Activated naive CD4-positive, alpha-beta T cell treated with anti-CD3 and anti-CD28 coated beads, Interleukin-2, amount 10 ng/mL, durations not matched to agents 7 days and 5 days (primary cell): ENCODE data around the gene GBF1.
"Not testable (repeated sequence)": the region's sequence is repeated elsewhere in the genome, so short reads cannot be mapped to it uniquely, and the experiment has no call there.

ENCODE experiments used
- CTCF ChIA-PET: fragments of 350-600 bp; sonication (Branson Sonifier 250); formaldehyde crosslinking; loops from one replicate; lab custom pipeline; 2021; ENCODE audit warnings: antibody characterized with exemption; lab: Charles Lee
- DNase-seq: peaks from one replicate; pipeline ENCODE4 v3.0.0-alpha.2; 2020
- H3K27ac Mint-ChIP-seq: one replicate; pipeline ENCODE4 v1.8.0; 2021; ENCODE audit warnings: mild to moderate bottlenecking, moderate library complexity, mixed read lengths
- H3K27me3 Mint-ChIP-seq: one replicate; pipeline ENCODE4 v1.8.0; 2021; ENCODE audit warnings: mild to moderate bottlenecking, mixed read lengths
- H3K36me3 Mint-ChIP-seq: one replicate; pipeline ENCODE4 v1.8.0; 2021; ENCODE audit warnings: mixed read lengths
- H3K4me1 Mint-ChIP-seq: one replicate; pipeline ENCODE4 v1.8.0; 2021; ENCODE audit warnings: mixed read lengths
- H3K4me3 Mint-ChIP-seq: one replicate; pipeline ENCODE4 v1.8.0; 2021; ENCODE audit warnings: mild to moderate bottlenecking, moderate library complexity, mixed read lengths
- H3K9me3 Mint-ChIP-seq: one replicate; pipeline ENCODE4 v1.8.0; 2021; ENCODE audit warnings: mixed read lengths

The GBF1 gene

GRCh38 chr10:102245082-102245931, at the start of gene GBF1:
Gene GBF1, plus strand, starts transcription at chr10:102245532. Its CDS starts 13,407 bp downstream, at chr10:102258939.
- peak; percentile 94 for DNase-seq
- Mint-ChIP-seq H3K36me3 (peaks cover 29% of the 10 kb centered on the region), H3K27ac (peak within 1 kb of the TSS; percentile 92), H3K4me1 (peaks cover 55% of the 10 kb centered on the region), H3K4me3 (peak within 1 kb of the TSS; percentile 99), H3K9me3 (no peaks in the 10 kb centered on the region), H3K27me3 (peaks cover 28% of the 10 kb centered on the region)
- CTCF ChIA-PET: interaction anchor here (0.8 to 4.4 kb wide), 8 partner anchors 8 to 149 kb away, joined by 3 to 24 read pairs (median 4); partner anchors contain the start of gene NOLC1

GRCh38 chr10:102196893-102197292, 48.4 kb upstream of the GBF1 start:
- CTCF ChIA-PET: no interaction called here

GRCh38 chr10:102198027-102198426, 47.3 kb upstream of the GBF1 start:
- H3K27me3 Mint-ChIP-seq: peaks cover 11% of the 10 kb centered on the region
- peaks cover 3% of the 10 kb centered on the region for H3K9me3 Mint-ChIP-seq
- peaks cover 6% of the 10 kb centered on the region for H3K4me1 Mint-ChIP-seq
- no peak overlapping the region for H3K4me3 Mint-ChIP-seq
- no peak for DNase-seq
- no peaks in the 10 kb centered on the region for H3K36me3 Mint-ChIP-seq
- no peak overlapping the region for H3K27ac Mint-ChIP-seq
- CTCF ChIA-PET: no interaction called here

More at GRCh38 chr10:102196893-102197292, 48.4 kb upstream of the GBF1 start:
- Mint-ChIP-seq H3K4me1 (no peaks in the 10 kb centered on the region), H3K36me3 (peaks cover 3% of the 10 kb centered on the region), H3K27ac (no peak overlapping the region), H3K9me3 (peaks cover 13% of the 10 kb centered on the region), H3K27me3 (peaks cover 11% of the 10 kb centered on the region), H3K4me3 (no peak overlapping the region)
- no peak for DNase-seq

- CTCF ChIA-PET: interaction anchor here (1.0 kb wide), 1 partner anchor 31 kb away, joined by 4 read pairs; no protein-coding TSS in a partner anchor
- H3K4me3 Mint-ChIP-seq: no peak overlapping the region
- H3K4me1 Mint-ChIP-seq: peaks cover 7% of the 10 kb centered on the region
- H3K36me3 Mint-ChIP-seq: no peaks in the 10 kb centered on the region
- peaks cover 9% of the 10 kb centered on the region for H3K9me3 Mint-ChIP-seq
- no peak overlapping the region for H3K27ac Mint-ChIP-seq
- H3K27me3 Mint-ChIP-seq: peaks cover 10% of the 10 kb centered on the region
- DNase-seq: no peak
These were observed 44.3 kb upstream of the GBF1 start for GRCh38 chr10:102200751-102201640.

- Mint-ChIP-seq H3K9me3 (peaks cover 9% of the 10 kb centered on the region), H3K36me3 (no peaks in the 10 kb centered on the region), H3K27ac (peak overlapping the region; percentile 0), H3K27me3 (peaks cover 6% of the 10 kb centered on the region), H3K4me3 (no peak overlapping the region), H3K4me1 (peaks cover 7% of the 10 kb centered on the region)
- CTCF ChIA-PET: no interaction called here
- no peak for DNase-seq
These were observed 42.9 kb upstream of the GBF1 start for GRCh38 chr10:102202386-102202785.

GRCh38 chr10:102208311-102209035, 36.9 kb upstream of the GBF1 start:
- CTCF ChIA-PET: interaction anchor here (0.8 to 1.0 kb wide), 2 partner anchors 21 to 155 kb away, joined by 3 to 4 read pairs; no protein-coding TSS in a partner anchor
- Mint-ChIP-seq H3K36me3 (no peaks in the 10 kb centered on the region), H3K4me1 (no peaks in the 10 kb centered on the region), H3K27ac (no peak overlapping the region), H3K4me3 (no peak overlapping the region), H3K27me3 (peaks cover 8% of the 10 kb centered on the region), H3K9me3 (peaks cover 9% of the 10 kb centered on the region)
- no peak for DNase-seq

- CTCF ChIA-PET: interaction anchor here (1.1 to 1.4 kb wide), 4 partner anchors 14 to 42 kb away, joined by 3 to 6 read pairs (median 6); partner anchors contain the start of gene ELOVL3
These were observed 33.6 kb upstream of the GBF1 start for GRCh38 chr10:102211615-102212299.

GRCh38 chr10:102213599-102213998, 31.7 kb upstream of the GBF1 start:
- H3K4me1 Mint-ChIP-seq, DNase-seq: not testable (repeated sequence)

More at GRCh38 chr10:102211615-102212299, 33.6 kb upstream of the GBF1 start:
- peaks cover 9% of the 10 kb centered on the region for H3K27me3 Mint-ChIP-seq
- H3K27ac Mint-ChIP-seq: no peak overlapping the region
- no peaks in the 10 kb centered on the region for H3K9me3 Mint-ChIP-seq
- H3K4me3 Mint-ChIP-seq: no peak overlapping the region
- H3K4me1 Mint-ChIP-seq: no peaks in the 10 kb centered on the region
- DNase-seq: no peak
- H3K36me3 Mint-ChIP-seq: no peaks in the 10 kb centered on the region

GRCh38 chr10:102219370-102219769, 26.0 kb upstream of the GBF1 start:
- H3K4me3 Mint-ChIP-seq: no peak overlapping the region
- H3K36me3 Mint-ChIP-seq: no peaks in the 10 kb centered on the region
- DNase-seq: no peak
- H3K9me3 Mint-ChIP-seq: no peaks in the 10 kb centered on the region
- no peak overlapping the region for H3K27ac Mint-ChIP-seq
- no peaks in the 10 kb centered on the region for H3K4me1 Mint-ChIP-seq
- CTCF ChIA-PET: interaction anchor here (3.5 to 4.2 kb wide), 2 partner anchors 12 to 50 kb away, joined by 21 to 27 read pairs; no protein-coding TSS in a partner anchor
- peaks cover 31% of the 10 kb centered on the region for H3K27me3 Mint-ChIP-seq

More at GRCh38 chr10:102213599-102213998, 31.7 kb upstream of the GBF1 start:
- H3K9me3 Mint-ChIP-seq, CTCF ChIA-PET, H3K4me3 Mint-ChIP-seq, H3K27ac Mint-ChIP-seq, H3K36me3 Mint-ChIP-seq: not testable (repeated sequence)
- peaks cover 11% of the 10 kb centered on the region for H3K27me3 Mint-ChIP-seq

GRCh38 chr10:102220612-102221011, 24.7 kb upstream of the GBF1 start:
- Mint-ChIP-seq H3K36me3 (no peaks in the 10 kb centered on the region), H3K27ac (no peak overlapping the region), H3K4me1 (peaks cover 2% of the 10 kb centered on the region), H3K4me3 (no peak overlapping the region), H3K27me3 (peaks cover 37% of the 10 kb centered on the region), H3K9me3 (no peaks in the 10 kb centered on the region)
- no peak for DNase-seq
- CTCF ChIA-PET: interaction anchor here (1.1 to 4.2 kb wide), 3 partner anchors 10 to 232 kb away, joined by 3 to 27 read pairs (median 21); no protein-coding TSS in a partner anchor

GRCh38 chr10:102222797-102223196, 22.5 kb upstream of the GBF1 start:
- H3K4me3 Mint-ChIP-seq: no peak overlapping the region
- no peaks in the 10 kb centered on the region for H3K36me3 Mint-ChIP-seq
- H3K4me1 Mint-ChIP-seq: peaks cover 15% of the 10 kb centered on the region
- no peak for DNase-seq
- CTCF ChIA-PET: interaction anchor here (0.9 kb wide), 1 partner anchor 53 kb away, joined by 3 read pairs; no protein-coding TSS in a partner anchor
- peaks cover 49% of the 10 kb centered on the region for H3K27me3 Mint-ChIP-seq
- H3K27ac Mint-ChIP-seq: no peak overlapping the region
- no peaks in the 10 kb centered on the region for H3K9me3 Mint-ChIP-seq

GRCh38 chr10:102225646-102226541, 19.4 kb upstream of the GBF1 start, which contains the start of gene ELOVL3:
Gene ELOVL3, plus strand, starts transcription at chr10:102226299. Its CDS starts 250 bp downstream, at chr10:102226549.
- DNase-seq: peak; percentile 93
- Mint-ChIP-seq H3K4me1 (peaks cover 25% of the 10 kb centered on the region), H3K27ac (no peak within 1 kb of the TSS), H3K4me3 (peak within 1 kb of the TSS; percentile 38), H3K36me3 (no peaks in the 10 kb centered on the region), H3K27me3 (peaks cover 72% of the 10 kb centered on the region), H3K9me3 (no peaks in the 10 kb centered on the region)
- CTCF ChIA-PET: interaction anchor here (0.8 to 17.6 kb wide), 8 partner anchors 14 to 438 kb away, joined by 3 to 693 read pairs (median 4); partner anchors contain the start of gene NFKB2
